ENCODE data around the gene C2orf72.

Gene C2orf72

GRCh38 chr2:231010201-231010730, 27.1 kb upstream of the C2orf72 start:
- in situ Hi-C loops (cut with HindIII; ENCODE audit: low pct_ligation_motif_present, low sequenced_read_pairs), result no loop called here
- no peak for DNase-seq
- no peaks in the 10 kb centered on the region for H3K36me3 ChIP-seq (replicated peaks)
- H3K4me3 ChIP-seq (ENCODE audit: low read depth, low read length), result no peak overlapping the region
- peaks cover 14% of the 10 kb centered on the region for H3K27me3 ChIP-seq (replicated peaks)
- H3K27ac ChIP-seq, result no peak overlapping the region
- TF ChIP-seq CTCF (IDR thresholded peaks at IDR 0.05; ENCODE audit: low read depth, low read length, missing control alignments), result no peak

- no peak overlapping the region for H3K4me3 ChIP-seq (ENCODE audit: low read depth, low read length)
- in situ Hi-C loops (cut with HindIII; ENCODE audit: low pct_ligation_motif_present, low sequenced_read_pairs), result no loop called here
- no peak overlapping the region for H3K27ac ChIP-seq
- no peak for DNase-seq
- H3K27me3 ChIP-seq (replicated peaks), result peaks cover 14% of the 10 kb centered on the region
- no peak for TF ChIP-seq CTCF (IDR thresholded peaks at IDR 0.05; ENCODE audit: low read depth, low read length, missing control alignments)
- no peaks in the 10 kb centered on the region for H3K36me3 ChIP-seq (replicated peaks)
Observed at GRCh38 chr2:231011526-231011925, 25.8 kb upstream of the C2orf72 start.

- H3K27me3 ChIP-seq (replicated peaks), result peaks cover 14% of the 10 kb centered on the region
- no peak for TF ChIP-seq CTCF (IDR thresholded peaks at IDR 0.05; ENCODE audit: low read depth, low read length, missing control alignments)
- DNase-seq, result no peak
- no peak overlapping the region for H3K27ac ChIP-seq
- no peak overlapping the region for H3K4me3 ChIP-seq (ENCODE audit: low read depth, low read length)
- in situ Hi-C loops (cut with HindIII; ENCODE audit: low pct_ligation_motif_present, low sequenced_read_pairs), result no loop called here
- no peaks in the 10 kb centered on the region for H3K36me3 ChIP-seq (replicated peaks)
Observed at GRCh38 chr2:231012463-231012862, 24.9 kb upstream of the C2orf72 start.

- no peak overlapping the region for H3K27ac ChIP-seq
- H3K27me3 ChIP-seq (replicated peaks), result peaks cover 11% of the 10 kb centered on the region
- no peak overlapping the region for H3K4me3 ChIP-seq (ENCODE audit: low read depth, low read length)
- no peak for DNase-seq
- in situ Hi-C loops (cut with HindIII; ENCODE audit: low pct_ligation_motif_present, low sequenced_read_pairs), result no loop called here
- TF ChIP-seq CTCF (IDR thresholded peaks at IDR 0.05; ENCODE audit: low read depth, low read length, missing control alignments), result no peak
- no peaks in the 10 kb centered on the region for H3K36me3 ChIP-seq (replicated peaks)
Observed at GRCh38 chr2:231013820-231014219, 23.5 kb upstream of the C2orf72 start.

GRCh38 chr2:231015478-231015877, 21.8 kb upstream of the C2orf72 start:
- no peak overlapping the region for H3K27ac ChIP-seq
- H3K36me3 ChIP-seq (replicated peaks), result no peaks in the 10 kb centered on the region
- no peak overlapping the region for H3K4me3 ChIP-seq (ENCODE audit: low read depth, low read length)
- in situ Hi-C loops (cut with HindIII; ENCODE audit: low pct_ligation_motif_present, low sequenced_read_pairs), result no loop called here
- H3K27me3 ChIP-seq (replicated peaks), result peaks cover 5% of the 10 kb centered on the region
- TF ChIP-seq CTCF (IDR thresholded peaks at IDR 0.05; ENCODE audit: low read depth, low read length, missing control alignments), result no peak
- no peak for DNase-seq

GRCh38 chr2:231015926-231016325, 21.4 kb upstream of the C2orf72 start:
- in situ Hi-C loops (cut with HindIII; ENCODE audit: low pct_ligation_motif_present, low sequenced_read_pairs), result no loop called here
- H3K27ac ChIP-seq, result no peak overlapping the region
- no peaks in the 10 kb centered on the region for H3K36me3 ChIP-seq (replicated peaks)
- no peak for DNase-seq
- H3K4me3 ChIP-seq (ENCODE audit: low read depth, low read length), result no peak overlapping the region
- H3K27me3 ChIP-seq (replicated peaks), result peaks cover 5% of the 10 kb centered on the region
- no peak for TF ChIP-seq CTCF (IDR thresholded peaks at IDR 0.05; ENCODE audit: low read depth, low read length, missing control alignments)

Data from brain microvascular endothelial cell (primary cell).